ENCODE results near the gene CLEC4C.
"Not testable (repeated sequence)": the region's sequence is repeated elsewhere in the genome, so short reads cannot be mapped to it uniquely, and the experiment has no call there.

Gene CLEC4C, protein sequence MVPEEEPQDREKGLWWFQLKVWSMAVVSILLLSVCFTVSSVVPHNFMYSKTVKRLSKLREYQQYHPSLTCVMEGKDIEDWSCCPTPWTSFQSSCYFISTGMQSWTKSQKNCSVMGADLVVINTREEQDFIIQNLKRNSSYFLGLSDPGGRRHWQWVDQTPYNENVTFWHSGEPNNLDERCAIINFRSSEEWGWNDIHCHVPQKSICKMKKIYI

DNA sequence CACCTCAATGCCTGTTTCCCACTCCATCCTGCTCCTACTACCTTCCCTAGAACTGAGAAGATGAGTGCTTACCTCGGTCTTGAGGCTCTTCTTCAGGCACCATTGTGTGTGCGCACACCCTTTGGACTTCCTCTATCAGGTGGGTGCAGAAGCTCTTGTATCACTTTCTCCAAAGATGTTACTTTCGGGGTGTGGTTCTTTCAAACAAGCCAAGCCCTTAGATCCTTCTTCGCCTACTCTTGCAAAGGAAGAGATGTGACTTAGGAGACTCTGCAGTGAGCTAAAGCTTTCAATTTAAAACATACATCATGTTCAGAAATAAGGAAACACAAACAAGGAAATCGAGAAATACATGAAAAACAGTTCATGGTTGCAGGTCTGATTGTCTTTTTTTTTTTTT, at the start of gene CLEC4C:
TSS of gene CLEC4C (minus strand) at position 130 of the 400 bp plus-strand sequence. CDS start at position 103, 27 bp downstream.
- FAIRE-seq (no peak), DNase-seq (ENCODE audit: insufficient read length, low spot score) (no peak)

DNA sequence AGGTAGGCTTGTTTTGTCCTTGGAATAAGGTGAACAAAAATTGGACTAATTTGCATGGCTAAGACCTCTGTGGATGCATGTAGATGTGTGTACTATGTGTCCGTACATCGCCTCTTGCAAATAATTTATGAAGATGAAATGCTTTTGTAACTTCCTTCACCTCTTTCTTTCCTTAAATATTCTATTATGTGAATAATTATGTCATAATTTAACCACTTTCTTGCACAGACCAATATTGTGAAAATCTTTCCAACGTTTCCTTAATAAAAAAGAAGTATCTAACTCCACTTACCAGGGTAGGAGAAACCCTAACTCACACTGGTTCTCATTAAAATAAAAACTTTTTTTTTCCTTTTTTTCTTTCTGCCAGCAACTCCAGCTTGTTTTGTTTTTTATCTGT, 46.0 kb upstream of the CLEC4C start:
- DNase-seq (ENCODE audit: insufficient read length, low spot score): no peak
- no peak for FAIRE-seq

DNA sequence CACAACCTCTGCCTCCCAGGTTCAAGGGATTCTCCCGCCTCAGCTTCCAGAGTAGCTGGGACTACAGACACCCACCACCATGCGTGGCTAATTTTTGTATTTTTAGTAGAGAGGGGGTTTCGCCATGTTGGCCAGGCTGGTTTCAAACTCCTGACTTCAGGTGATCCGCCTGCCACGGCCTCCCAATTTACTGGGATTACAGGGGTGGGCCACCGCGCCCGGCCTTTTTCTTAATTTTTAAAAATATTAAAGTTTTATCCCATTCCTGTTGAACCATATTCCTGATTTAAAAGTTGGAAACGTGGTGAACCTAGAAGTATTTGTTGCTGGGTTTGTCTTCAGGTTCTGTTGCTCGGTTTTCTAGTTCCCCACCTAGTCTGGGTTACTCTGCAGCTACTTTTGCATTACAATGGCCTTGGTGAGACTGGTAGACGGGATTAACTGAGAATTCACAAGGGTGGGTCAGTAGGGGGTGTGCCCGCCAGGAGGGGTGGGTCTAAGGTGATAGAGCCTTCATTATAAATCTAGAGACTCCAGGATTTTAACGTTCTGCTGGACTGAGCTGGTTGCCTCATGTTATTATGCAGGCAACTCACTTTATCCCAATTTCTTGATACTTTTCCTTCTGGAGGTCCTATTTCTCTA, 41.8 kb upstream of the CLEC4C start, which contains the start of gene NANOG:
TSS of gene NANOG (plus strand) at position 519 of the 645 bp plus-strand sequence. CDS start 213 bp downstream, outside the sequence.
- FAIRE-seq: peak; percentile 90

DNA sequence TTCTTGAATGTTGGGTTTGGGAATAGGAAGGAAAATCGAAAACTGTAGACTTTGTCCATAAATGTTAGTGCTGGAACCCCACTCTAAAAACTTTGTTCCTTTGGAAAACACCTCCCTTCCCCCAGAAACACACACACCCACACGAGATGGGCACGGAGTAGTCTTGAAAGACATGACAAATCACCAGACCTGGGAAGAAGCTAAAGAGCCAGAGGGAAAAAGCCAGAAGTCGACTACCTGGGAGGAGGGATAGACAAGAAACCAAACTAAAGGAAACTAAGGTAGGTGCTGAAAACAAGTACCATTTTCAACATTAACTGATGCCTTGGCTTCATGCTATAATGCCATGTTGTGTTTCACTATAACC, 41.1 kb upstream of the CLEC4C start:
- no peak for FAIRE-seq
- DNase-seq (ENCODE audit: insufficient read length, low spot score): no peak

More for the DNA sequence above, 41.8 kb upstream of the CLEC4C start, which contains the start of gene NANOG:
- DNase-seq (ENCODE audit: insufficient read length, low spot score): not testable (repeated sequence)

DNA sequence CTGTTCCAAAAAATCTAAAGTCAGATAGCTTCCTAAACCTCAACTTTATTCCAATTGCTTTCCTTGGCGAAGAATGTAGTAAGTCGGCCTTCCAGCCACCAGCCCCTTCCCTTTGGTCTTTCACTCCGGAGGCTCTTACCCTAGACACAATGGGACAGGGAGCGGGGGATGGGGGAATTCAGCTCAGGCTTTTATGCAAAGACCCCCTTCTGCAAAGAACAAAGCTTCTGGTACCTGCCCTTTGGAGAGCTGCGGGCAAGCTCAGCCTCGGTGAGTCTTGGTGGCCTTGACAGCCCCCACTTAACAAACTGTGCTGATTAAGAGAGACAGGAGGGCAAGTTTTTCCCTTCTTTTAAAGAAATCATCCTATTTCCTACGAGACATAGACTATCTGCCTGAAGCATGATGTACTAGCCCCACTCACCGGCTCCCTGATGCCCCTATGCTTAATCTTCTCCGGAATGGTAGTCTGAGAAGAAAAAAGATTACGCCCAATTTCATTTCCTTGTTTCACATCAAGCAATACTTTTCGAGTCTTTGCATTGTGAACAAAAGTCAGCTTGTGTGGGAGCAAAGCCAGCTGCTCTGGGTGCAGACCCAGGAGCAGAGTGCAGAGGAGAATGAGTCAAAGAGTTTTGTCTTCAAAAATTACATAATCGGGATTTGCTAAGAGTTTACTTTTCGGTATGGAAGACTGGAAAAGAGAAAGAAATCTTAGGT, 40.6 kb upstream of the CLEC4C start:
- no peak for DNase-seq (ENCODE audit: insufficient read length, low spot score)
- peak; percentile 46 for FAIRE-seq

DNA sequence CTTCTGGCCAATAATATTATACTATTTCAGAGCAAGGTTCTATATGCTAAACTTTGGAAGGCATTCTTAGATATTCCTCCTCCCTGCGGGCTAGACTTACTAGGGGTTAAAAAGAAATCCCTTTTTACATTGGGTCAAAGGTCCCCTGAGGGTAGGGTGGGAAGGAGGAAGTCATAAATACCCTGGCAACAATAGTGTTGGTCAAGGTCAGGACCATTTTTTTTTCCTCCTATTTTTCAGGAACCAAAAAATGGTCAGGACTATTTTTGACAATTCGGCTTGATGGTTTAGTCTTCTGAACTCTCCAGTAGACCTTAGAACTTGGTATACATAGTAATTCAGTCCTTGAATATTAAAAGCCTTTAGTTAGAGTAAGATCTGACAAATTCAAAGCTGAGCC, 37.5 kb upstream of the CLEC4C start:
- no peak for DNase-seq (ENCODE audit: insufficient read length, low spot score)
- FAIRE-seq: no peak

DNA sequence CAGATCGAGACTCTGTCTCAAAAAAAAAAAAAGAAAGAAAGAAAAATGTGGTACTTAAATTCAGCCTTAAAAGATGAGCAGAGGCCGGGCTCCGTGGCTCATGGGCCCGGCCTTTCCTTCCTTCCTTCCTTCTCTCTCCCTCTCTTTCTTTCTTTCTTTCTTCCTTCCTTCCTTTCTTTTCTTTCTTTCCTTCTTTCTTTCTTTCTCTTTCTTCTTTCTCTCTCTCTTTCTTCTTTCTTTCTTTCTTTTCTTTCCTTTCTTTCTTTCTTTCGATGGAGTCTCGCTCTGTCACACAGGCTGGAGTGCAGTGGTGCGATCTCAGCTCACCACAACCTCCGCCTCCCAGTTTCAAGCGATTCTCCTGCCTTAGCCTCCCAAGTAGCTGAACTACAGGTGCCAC, 36.3 kb upstream of the CLEC4C start:
- FAIRE-seq; DNase-seq (ENCODE audit: insufficient read length, low spot score): not testable (repeated sequence)

DNA sequence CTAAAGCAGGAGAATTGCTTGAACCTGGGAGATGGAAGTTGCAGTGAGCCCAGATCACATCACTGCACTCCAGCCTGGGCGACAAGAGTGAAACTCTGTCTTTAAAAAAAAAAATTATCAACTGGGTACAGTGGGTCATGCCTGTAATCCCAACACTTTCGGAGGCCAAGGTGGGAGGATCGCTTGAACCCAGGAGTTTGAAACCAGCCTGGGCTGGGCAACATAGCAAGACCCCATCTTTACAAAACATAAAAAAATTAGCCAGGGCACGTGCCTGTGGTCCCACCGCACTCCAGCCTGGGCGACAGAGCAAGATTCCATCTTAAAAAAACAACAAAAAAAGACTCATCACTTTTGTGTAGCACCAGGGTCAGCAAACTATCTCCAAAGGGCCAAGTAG, 34.9 kb upstream of the CLEC4C start:
- FAIRE-seq (no peak), DNase-seq (ENCODE audit: insufficient read length, low spot score) (no peak)

DNA sequence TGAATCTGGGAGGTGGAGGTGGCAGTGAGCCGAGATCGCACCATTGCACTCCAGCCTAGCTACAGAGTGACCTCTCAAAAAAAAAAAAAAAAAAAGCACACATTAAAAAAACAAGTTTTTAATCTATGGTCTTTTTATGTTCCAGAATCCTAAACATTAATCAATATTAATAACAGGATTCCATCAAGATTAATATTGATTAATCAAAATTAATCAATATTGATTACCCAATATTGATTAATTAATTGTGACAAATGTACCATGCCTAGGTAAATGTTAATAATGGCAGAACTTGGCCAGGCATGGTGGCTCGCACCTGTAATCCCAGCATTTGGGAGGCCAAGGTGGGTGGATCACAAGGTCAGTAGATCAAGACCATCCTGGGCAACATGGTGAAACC, 34.1 kb upstream of the CLEC4C start:
- no peak for DNase-seq (ENCODE audit: insufficient read length, low spot score)
- no peak for FAIRE-seq

DNA sequence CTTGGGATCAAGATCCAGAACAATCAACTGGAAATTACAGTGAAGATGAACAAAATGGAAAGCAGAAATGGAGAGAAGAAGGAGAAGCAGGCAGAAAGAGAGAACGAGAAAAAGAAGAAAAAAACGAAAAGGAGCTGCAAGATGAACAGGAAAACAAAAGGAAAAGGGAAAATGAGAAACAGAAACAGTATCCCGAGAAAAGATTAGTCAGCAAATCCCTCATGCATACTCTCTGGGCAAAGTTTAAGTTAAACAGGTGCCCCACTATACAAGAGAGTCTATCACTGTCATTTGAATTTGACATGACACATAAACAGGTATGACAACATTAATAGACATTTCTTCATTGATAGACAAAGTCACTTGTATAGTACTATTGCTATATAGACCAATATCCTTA, 22.8 kb upstream of the CLEC4C start:
- DNase-seq (ENCODE audit: insufficient read length, low spot score) (no peak), FAIRE-seq (no peak)

DNA sequence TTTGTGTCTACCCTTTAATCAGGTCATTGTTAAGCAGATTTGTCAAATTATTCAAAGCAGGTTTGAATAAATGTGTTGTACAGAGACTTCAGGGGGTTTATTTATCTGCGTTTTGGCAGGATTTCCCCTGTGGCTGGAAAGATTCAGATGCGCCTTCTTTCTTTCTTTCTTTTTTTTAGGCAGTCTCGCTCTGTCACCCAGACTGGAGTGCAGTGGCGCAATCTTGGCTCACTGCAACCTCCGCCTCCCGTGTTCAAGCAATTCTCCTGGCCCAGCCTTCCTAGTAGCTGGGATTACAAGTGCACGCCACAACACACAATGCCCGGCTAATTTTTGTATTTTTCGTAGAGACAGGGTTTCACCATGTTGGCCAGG, 11.6 kb upstream of the CLEC4C start:
- DNase-seq (ENCODE audit: insufficient read length, low spot score): no peak
- FAIRE-seq: no peak

DNA sequence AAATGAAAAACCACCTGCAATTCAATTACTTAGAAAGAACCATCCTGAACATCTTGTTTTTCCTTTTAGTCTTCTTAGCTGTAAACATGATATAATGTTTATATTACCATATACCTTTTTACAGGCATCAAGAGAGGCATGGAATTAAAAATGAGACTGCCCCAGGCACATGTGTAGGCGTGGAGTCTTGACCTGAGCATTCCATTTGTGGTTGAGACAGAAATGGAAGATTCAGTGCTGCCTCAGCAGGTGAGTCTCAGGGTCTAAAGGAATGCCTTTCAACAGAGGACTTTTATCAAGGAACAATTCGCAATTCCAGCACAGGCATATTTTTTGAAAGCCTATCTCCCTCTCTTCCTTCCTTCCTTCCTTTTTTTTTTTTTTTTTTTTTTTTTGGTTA, 9.8 kb upstream of the CLEC4C start:
- no peak for FAIRE-seq
- DNase-seq (ENCODE audit: insufficient read length, low spot score): no peak

DNA sequence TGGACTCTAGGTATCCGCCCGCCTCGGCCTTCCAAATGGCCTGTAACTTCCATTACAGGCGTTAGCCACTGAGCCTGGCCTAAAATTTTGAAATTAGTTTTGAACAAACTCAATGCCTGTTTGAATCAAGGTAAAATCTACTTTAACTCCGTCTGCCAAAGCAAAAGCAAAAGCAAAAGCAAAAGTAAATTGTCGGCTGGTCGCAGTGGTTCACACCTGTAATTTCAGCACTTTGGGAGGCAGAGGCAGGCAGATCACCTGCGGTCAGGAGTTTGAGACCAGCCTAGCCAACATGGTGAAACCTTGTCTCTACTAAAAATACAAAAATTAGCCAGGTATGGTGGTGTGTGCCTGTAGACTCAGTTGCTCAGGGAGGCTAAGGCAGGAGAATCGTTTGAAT, 8.5 kb upstream of the CLEC4C start:
- DNase-seq (ENCODE audit: insufficient read length, low spot score); FAIRE-seq: not testable (repeated sequence)

DNA sequence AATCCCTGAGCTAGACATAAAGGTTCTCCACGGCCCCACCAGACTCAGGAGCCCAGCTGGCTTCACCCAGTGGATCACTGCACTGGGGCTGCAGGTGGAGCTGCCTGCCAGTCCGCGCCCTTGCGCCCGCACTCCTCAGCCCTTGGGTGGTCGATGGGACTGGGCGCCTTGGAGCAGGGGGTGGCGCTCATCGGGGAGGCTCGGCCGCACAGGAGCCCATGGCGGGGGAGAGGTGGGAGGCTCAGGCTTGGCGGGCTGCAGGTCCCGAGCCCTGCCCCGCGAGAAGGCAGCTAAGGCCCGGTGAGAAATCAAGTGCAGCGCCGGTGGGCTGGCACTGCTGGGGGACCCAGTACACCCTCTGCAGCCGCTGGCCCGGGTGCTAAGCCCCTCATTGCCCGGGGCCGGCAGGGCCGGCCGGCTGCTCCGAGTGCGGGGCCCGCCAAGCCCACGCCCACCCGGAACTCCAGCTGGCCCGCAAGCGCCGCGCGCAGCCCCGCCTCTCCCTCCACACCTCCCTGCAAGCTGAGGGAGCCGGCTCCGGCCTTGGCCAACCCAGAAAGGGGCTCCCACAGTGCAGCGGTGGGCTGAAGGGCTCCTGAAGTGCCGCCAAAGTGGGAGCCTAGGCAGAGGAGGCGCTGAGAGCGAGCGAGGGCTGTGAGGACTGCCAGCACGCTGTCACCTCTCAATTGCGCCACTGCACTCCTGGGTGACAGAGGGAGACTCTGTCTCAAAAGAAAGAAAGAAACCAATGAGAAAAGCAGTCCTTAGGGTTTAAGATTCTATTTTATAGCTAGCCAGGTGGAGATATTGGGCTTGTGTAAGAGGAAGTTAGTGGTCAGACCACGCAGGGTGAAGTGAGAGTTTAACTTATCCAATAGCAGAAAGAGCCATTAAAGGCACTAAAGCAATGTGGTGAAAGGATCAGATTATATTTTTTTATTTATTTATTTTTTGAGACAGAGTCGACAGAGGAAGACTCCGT, 5.1 kb upstream of the CLEC4C start:
- not testable (repeated sequence) for DNase-seq (ENCODE audit: insufficient read length, low spot score); FAIRE-seq

DNA sequence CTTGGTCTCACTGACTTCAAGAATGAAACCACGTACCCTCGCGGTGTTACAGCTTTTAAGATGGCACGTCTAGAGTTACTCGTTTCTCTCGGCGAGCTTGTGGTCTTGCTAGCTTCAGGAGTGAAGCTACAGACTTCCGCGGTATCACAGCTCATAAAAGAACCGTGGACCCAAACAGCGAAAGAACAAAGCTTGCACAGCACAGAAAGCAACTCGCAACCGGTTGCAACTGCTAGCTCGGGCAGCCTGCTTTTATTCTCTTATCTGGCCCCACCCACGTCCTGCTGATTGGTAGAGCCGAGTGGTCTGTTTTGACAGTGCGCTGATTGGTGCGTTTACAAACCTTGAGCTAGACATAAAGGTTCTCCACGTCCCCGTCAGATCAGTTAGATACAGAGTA, 4.2 kb upstream of the CLEC4C start:
- FAIRE-seq (peak; percentile 58), DNase-seq (ENCODE audit: insufficient read length, low spot score) (no peak)

DNA sequence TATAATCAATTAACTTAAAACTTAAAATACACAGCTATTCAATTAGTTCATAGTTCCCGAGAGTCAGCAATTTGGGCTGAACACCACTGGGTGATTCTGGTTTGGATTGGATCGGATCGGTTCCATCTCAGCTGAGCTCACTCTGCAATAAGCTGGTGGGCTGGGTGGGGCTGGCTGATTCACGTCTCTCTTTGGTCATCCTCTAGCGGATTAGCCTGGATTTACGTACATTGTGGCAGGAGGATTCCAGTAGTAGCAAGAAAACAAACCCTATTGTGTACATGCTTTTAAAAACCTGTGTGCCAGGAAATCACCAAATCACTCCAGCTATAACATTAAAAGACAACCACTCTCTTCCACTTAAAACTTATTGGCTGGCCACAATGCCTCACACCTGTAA, 3.2 kb upstream of the CLEC4C start:
- no peak for DNase-seq (ENCODE audit: insufficient read length, low spot score)
- FAIRE-seq: no peak

DNA sequence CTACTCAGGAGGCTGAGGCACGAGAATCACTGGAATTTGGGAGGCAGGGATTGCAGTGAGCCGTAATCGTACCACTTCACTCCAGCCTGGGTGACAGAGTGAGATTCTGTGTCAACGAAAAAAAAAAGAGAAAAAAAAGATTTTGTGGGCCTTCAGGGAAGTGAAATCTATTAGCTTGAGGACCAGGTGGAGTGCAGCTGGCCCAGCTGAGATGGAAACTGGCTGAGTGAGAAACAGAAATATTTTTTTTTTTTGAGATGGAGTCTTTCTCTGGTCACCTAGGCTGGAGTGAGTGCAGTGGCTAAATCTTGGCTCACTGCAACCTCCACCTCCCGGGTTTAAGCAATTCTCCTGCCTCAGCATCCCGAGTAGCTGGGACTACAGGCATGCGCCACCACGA, 2.3 kb upstream of the CLEC4C start:
- FAIRE-seq (no peak), DNase-seq (ENCODE audit: insufficient read length, low spot score) (no peak)

DNA sequence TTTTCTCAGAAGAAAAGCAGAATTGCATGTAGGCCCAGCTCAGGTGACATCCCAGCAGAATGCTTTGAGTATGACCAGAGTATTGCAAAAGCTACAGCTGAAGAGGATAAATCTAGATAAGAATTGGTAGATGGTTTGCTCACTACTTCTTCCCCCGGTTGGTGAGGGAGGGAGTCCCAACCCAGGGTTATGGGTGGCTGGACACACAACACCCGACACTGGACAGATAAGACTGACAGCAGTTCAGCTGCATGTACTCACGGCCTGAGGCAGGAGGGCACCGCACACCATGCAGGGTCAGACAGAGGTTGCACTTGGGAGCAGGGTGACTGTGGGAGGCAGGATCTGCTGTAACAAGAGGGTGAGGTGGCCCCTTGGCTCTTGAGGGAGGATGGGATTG, 1.7 kb upstream of the CLEC4C start:
- DNase-seq (ENCODE audit: insufficient read length, low spot score) (no peak), FAIRE-seq (peak; percentile 52)

DNA sequence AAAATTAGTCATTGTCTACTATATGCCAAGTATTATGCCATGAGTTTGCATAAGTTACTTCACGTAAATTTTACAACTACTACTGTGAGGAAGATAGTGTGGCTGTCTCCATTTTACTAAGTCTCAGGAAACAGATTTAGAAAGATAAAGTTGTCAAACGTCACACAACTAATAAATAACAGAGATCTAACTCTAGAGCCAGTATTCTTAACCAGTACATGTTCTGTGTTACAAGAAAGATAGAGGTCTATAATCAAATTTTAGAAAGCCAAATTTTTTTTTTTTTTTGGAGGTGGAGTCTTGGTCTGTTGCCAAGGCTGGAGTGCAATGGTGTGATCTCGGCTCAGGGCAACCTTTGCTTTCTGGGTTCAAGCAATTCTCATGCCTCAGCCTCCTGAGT, 14.2 kb downstream of the CLEC4C start:
- no peak for DNase-seq (ENCODE audit: insufficient read length, low spot score)
- FAIRE-seq: no peak

DNA sequence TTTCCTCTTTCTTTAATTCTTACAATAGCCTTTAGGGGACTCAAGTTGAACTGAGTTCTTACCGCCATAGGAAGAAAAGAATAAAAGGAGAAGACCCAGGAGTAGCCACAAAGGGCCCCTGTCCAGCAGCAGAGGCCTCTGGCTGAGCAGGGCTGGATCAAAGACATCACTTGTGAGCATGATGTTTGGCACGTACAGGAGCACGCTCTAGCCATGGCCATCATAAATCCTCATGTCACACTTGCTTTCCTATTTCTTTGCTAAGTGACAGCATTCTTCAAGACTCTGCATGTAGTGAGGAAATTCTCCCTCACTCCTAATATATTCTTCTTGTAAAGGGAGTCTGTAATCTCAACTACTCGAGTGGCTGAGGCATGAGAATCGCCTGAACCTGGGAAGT, 15.7 kb downstream of the CLEC4C start:
- no peak for DNase-seq (ENCODE audit: insufficient read length, low spot score)
- peak; percentile 20 for FAIRE-seq

DNA sequence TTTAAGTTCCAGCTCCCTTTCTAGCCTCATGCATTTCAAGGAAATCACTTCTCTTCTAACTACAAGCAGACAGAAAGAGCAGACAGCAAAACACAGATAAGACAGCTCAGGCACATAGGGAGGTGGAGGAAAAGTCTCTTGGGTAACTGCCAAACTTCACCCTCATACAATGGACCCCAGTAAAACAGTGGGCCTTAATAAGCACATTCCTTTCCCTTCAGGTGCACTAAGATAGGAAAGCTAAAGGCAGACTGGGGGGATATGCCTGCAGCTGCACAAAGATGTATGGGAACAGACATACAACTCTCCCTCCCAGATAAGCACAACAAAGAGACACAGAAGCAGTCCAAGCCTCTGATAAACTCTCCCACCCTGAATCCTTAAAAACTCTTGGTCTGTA, 16.2 kb downstream of the CLEC4C start:
- FAIRE-seq: not testable (repeated sequence)

More for the DNA sequence above, 16.2 kb downstream of the CLEC4C start:
- DNase-seq (ENCODE audit: insufficient read length, low spot score): not testable (repeated sequence)
